Endothelial cell of umbilical vein (primary cell): ENCODE measurements around the gene GPBAR1. TPM values are rescaled to one million over a fixed set of nuclear protein-coding genes. Genes with fewer than 3 reads are reported as not detected.

Experiments used
- BruUV-seq: library from RNA; stranded (reverse); fragments of 400-500 nt; replicated peaks from 2 replicates; lab custom pipeline; 2021; lab: Mats Ljungman, UMichigan
- CTCF ChIA-PET: fragments of 300-600, 350-600 bp; sonication (Branson Sonifier 250); formaldehyde crosslinking; loops from one replicate; lab custom pipeline; 2021; ENCODE audit warnings: antibody characterized with exemption, inconsistent platforms; lab: Charles Lee
- POLR2A ChIA-PET: fragments of 300-600, 350-600 bp; sonication (Branson Sonifier 250); formaldehyde crosslinking; loops from one replicate; lab custom pipeline; 2021; ENCODE audit warnings: antibody characterized with exemption, inconsistent platforms; lab: Charles Lee
- DNase-seq: peaks from one replicate; pipeline ENCODE4 v3.0.0-alpha.2; 2011; ENCODE audit warnings: low read depth, low spot score
- FAIRE-seq: peaks from 2 replicates; lab custom pipeline; 2011; peaks lifted over from hg19 to GRCh38; lab: Jason Lieb, UNC
- H2AFZ ChIP-seq: 2 replicates; pipeline ENCODE4 v1.6.0; 2012; ENCODE audit warnings: low read depth, low read length, control low read depth, inconsistent platforms
- H3K27ac ChIP-seq: 2 replicates; pipeline ENCODE4 v1.5.1; 2011; ENCODE audit warnings: low read depth, mild to moderate bottlenecking, control low read depth, low read length, moderate library complexity; ENCODE audit not compliant: insufficient read depth
- H3K27me3 ChIP-seq, 2 experiments: 2 replicates each; pipeline versions ENCODE4 v1.6.0 to v1.6.1; 2011; ENCODE audit warnings: low read length in 2 of 2, mixed read lengths in 1 of 2; ENCODE audit not compliant: control insufficient read depth in 2 of 2, insufficient read depth in 2 of 2
- H3K36me3 ChIP-seq, 2 experiments: 2 replicates in 1 of 2; 3 replicates in 1 of 2; pipeline ENCODE4 v1.5.1; 2011; ENCODE audit warnings: low read length in 2 of 2, mild to moderate bottlenecking in 1 of 2, moderate library complexity in 1 of 2; ENCODE audit not compliant: control insufficient read depth in 2 of 2, insufficient read depth in 2 of 2; ENCODE audit errors: extremely low read depth in 1 of 2
- H3K4me1 ChIP-seq: 3 replicates; pipeline ENCODE4 v1.5.1; 2011; ENCODE audit warnings: mild to moderate bottlenecking, low read length; ENCODE audit not compliant: control insufficient read depth, insufficient read depth; ENCODE audit errors: extremely low read depth
- H3K4me2 ChIP-seq: 2 replicates; pipeline ENCODE4 v1.6.1; 2011; ENCODE audit warnings: low read length, control low read depth, mixed read lengths; ENCODE audit not compliant: insufficient read depth
- H3K4me3 ChIP-seq, 3 experiments: fragments of 200-600 bp in 1 of 3; sonication (generic), shearing (Covaris generic) in 1 of 3; replicated peaks in 1 of 3; 2 replicates each; pipeline ENCODE4 v1.5.1; 2011 to 2016; ENCODE audit warnings: control low read depth in 3 of 3, low read length in 3 of 3, mild to moderate bottlenecking in 2 of 3, inconsistent platforms in 1 of 3, low read depth in 1 of 3, moderate library complexity in 1 of 3; ENCODE audit not compliant: insufficient read depth in 1 of 3
- H3K79me2 ChIP-seq: 2 replicates; pipeline ENCODE4 v1.6.0; 2012; ENCODE audit warnings: low read length, inconsistent platforms; ENCODE audit not compliant: control insufficient read depth, insufficient read depth
- H3K9ac ChIP-seq: replicated peaks from 2 replicates; pipeline ENCODE3; 2011; ENCODE audit warnings: low read length, control low read depth; ENCODE audit not compliant: insufficient read depth; ENCODE audit errors: extremely low read depth
- H3K9me1 ChIP-seq: replicated peaks from 3 replicates; pipeline ENCODE4 v1.6.0; 2011; ENCODE audit warnings: mild to moderate bottlenecking, low read length; ENCODE audit not compliant: control insufficient read depth, insufficient read depth; ENCODE audit errors: extremely low read depth
- H3K9me3 ChIP-seq: replicated peaks from 2 replicates; pipeline ENCODE4 v1.5.1; 2012; ENCODE audit warnings: low read length, inconsistent platforms; ENCODE audit not compliant: control insufficient read depth, insufficient read depth
- H4K20me1 ChIP-seq: replicated peaks from 2 replicates; pipeline ENCODE3; 2011; ENCODE audit warnings: mild to moderate bottlenecking, low read length; ENCODE audit not compliant: control insufficient read depth, insufficient read depth; ENCODE audit errors: extremely low read depth
- EZH2 ChIP-seq: IDR thresholded peaks from 2 replicates; pipeline ENCODE4 v1.6.1; 2012; ENCODE audit warnings: borderline replicate concordance, low read depth, mild to moderate bottlenecking, moderate library complexity, low read length, inconsistent platforms; ENCODE audit not compliant: severe bottlenecking
- FOS ChIP-seq: IDR thresholded peaks from 2 replicates; pipeline ENCODE4 v1.6.1; 2011; ENCODE audit warnings: mild to moderate bottlenecking, low read length, moderate library complexity, borderline replicate concordance; ENCODE audit not compliant: insufficient read depth
- GATA2 ChIP-seq: IDR thresholded peaks from 2 replicates; pipeline ENCODE4 v1.7.0; 2011; ENCODE audit warnings: low read depth, mild to moderate bottlenecking, moderate library complexity, mixed read lengths, low read length; ENCODE audit not compliant: insufficient read length, insufficient read depth
- JUN ChIP-seq: IDR thresholded peaks from 2 replicates; pipeline ENCODE4 v1.6.1; 2011; ENCODE audit warnings: borderline replicate concordance, low read depth; ENCODE audit not compliant: insufficient read length, insufficient read depth
- MYC ChIP-seq: IDR thresholded peaks from one replicate; pipeline ENCODE4 v1.6.1; 2011; ENCODE audit warnings: mild to moderate bottlenecking, low read depth, low read length
- POLR2A ChIP-seq: IDR thresholded peaks from 2 replicates; pipeline ENCODE4 v1.6.1; 2012; ENCODE audit warnings: low read depth, mild to moderate bottlenecking, control low read depth, low read length
- dilution Hi-C: fragments of 300-500 bp; cut with MboI; formaldehyde crosslinking; loops from one replicate; pipeline ENCODE4 v1.15.0; 2019; ENCODE audit warnings: low sequenced_read_pairs; ENCODE audit not compliant: extremely low pct_ligation_motif_present
- intact Hi-C: fragments of 100-400 bp; cut with micrococcal nuclease; formaldehyde crosslinking; loops from one replicate; pipeline ENCODE4 v1.10.0; 2022
- polyA plus RNA-seq, 4 experiments: library from polyadenylated mRNA; depleted of rRNA in 3 of 4; stranded (reverse) in 3 of 4; unstranded in 1 of 4; fragments of >200 nt; gene quantifications; 2 replicates each; pipeline versions ENCODE4 v1.2.1 to v1.2.3, GENCODE V29; 2011 to 2012; ENCODE audit warnings: missing spikeins in 1 of 4
- total RNA-seq: library from RNA; stranded (reverse); gene quantifications from 2 replicates; pipeline ENCODE4 v1.2.3, GENCODE V29; 2021
- TF ChIP-seq, protein P1 (sequence below), 2 donors: IDR thresholded peaks; 1 replicate in 1 of 2; 2 replicates in 1 of 2; pipeline ENCODE4 v1.5.1; 2011; ENCODE audit warnings: low read length in 2 of 2, mild to moderate bottlenecking in 2 of 2, moderate library complexity in 2 of 2, control low read depth in 1 of 2, inconsistent platforms in 1 of 2, low read depth in 1 of 2; ENCODE audit not compliant: insufficient read depth in 1 of 2; ENCODE audit errors: extremely low read depth in 1 of 2
- TF ChIP-seq, protein P2 (sequence below): IDR thresholded peaks from 2 replicates; pipeline ENCODE4 v1.6.1; 2011; ENCODE audit not compliant: insufficient read depth, insufficient read length

Gene GPBAR1
- total and polyA plus RNA-seq, 2 donors (not counting 3 experiments of a cell fraction or from before 2014, with no cell fraction given): 0.14 to 0.75 TPM

DNA sequence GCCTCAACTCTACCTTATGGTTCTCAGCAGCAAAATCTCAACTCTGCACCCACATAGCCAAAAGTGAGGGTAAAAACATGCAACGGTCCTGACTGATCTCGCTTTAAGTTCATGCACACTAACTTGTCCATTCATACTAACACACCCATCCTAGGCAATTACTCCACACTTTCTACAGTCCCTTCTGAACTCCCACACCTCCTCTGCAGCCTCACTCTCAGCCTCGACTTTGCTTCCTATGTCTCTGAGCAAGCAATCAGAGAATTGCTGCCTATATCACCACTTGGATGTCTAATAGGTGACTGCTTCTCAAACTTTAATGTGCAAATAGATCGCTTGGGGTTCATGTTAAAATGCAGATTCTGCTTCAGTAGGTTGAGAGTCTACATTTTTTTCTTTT, 39.3 kb downstream of the GPBAR1 start:
- Histone ChIP-seq H3K27me3 (no peaks in the 10 kb centered on the region), H3K27ac (no peak overlapping the region), H4K20me1 (no peaks in the 10 kb centered on the region), H3K79me2 (no peaks in the 10 kb centered on the region), H3K4me2 (no peak overlapping the region), H3K4me3 (no peak overlapping the region), H3K36me3 (no peaks in the 10 kb centered on the region), H3K4me1 (peaks cover 12% of the 10 kb centered on the region), H3K9me3 (no peaks in the 10 kb centered on the region), H2AFZ (no peak overlapping the region), H3K9me1 (no peaks in the 10 kb centered on the region), H3K9ac (no peak overlapping the region)
- dilution Hi-C loops (no loop called here), intact Hi-C loops (no loop called here)
- no peak for FAIRE-seq
- CTCF ChIA-PET: interaction anchor here (0.7 to 12.1 kb wide), 2 partner anchors 56 to 96 kb away, joined by 4 to 178 read pairs; partner anchors contain the start of gene CATIP
- DNase-seq: no peak
- BruUV-seq: no TSS peak
- no peak for TF ChIP-seq FOS
- TF ChIP-seq, protein P1, sequence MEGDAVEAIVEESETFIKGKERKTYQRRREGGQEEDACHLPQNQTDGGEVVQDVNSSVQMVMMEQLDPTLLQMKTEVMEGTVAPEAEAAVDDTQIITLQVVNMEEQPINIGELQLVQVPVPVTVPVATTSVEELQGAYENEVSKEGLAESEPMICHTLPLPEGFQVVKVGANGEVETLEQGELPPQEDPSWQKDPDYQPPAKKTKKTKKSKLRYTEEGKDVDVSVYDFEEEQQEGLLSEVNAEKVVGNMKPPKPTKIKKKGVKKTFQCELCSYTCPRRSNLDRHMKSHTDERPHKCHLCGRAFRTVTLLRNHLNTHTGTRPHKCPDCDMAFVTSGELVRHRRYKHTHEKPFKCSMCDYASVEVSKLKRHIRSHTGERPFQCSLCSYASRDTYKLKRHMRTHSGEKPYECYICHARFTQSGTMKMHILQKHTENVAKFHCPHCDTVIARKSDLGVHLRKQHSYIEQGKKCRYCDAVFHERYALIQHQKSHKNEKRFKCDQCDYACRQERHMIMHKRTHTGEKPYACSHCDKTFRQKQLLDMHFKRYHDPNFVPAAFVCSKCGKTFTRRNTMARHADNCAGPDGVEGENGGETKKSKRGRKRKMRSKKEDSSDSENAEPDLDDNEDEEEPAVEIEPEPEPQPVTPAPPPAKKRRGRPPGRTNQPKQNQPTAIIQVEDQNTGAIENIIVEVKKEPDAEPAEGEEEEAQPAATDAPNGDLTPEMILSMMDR (IDR thresholded peaks at IDR 0.05; ENCODE audit: extremely low read depth in 1 of 2, insufficient read depth in 1 of 2, low read depth in 1 of 2, low read length in 2 of 2): no peak
- no peak for TF ChIP-seq MYC
- TF ChIP-seq JUN: no peak
- no peak for TF ChIP-seq GATA2
- TF ChIP-seq, protein P2, sequence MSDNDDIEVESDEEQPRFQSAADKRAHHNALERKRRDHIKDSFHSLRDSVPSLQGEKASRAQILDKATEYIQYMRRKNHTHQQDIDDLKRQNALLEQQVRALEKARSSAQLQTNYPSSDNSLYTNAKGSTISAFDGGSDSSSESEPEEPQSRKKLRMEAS: no peak
- TF ChIP-seq POLR2A: no peak
- TF ChIP-seq EZH2: no peak
- POLR2A ChIA-PET: no interaction called here
